ENCODE results near the gene NFILZ. TPM values are rescaled to one million over a fixed set of nuclear protein-coding genes. Genes with fewer than 3 reads are reported as not detected.
A peak's percentile ranks its signal among the peaks of the same experiment; 100 is the strongest.
"Not testable (repeated sequence)": the region's sequence is repeated elsewhere in the genome, so short reads cannot be mapped to it uniquely, and the experiment has no call there.

NFILZ gene
- total RNA-seq, 1 donor from 2014 or later, result not detected

DNA sequence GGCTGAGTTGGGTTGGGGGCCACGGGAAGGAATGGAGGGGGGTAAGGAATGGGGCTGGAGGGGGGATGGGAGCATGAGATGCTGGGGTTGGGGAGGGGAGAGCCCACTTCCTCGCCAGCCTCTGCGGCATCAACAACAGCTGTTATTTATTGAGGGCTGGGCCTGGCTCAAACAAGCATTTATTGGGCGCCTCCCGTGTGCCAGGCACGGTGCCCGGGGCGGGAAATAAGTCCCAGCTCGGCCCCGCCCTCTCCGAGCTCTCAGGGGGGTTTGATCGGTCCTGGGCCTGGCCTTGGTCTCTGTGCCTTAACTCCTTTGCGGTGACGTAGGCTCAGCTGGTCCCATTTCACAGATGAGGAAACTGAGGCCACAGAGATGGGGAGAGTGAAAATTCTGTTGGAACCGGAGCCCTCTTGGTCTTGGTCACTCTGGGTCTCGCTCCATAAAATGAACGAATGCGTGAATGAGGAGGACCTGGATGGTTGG is 19.0 kb upstream of the NFILZ start:
- no peak for DNase-seq (ENCODE audit: low read depth)

DNA sequence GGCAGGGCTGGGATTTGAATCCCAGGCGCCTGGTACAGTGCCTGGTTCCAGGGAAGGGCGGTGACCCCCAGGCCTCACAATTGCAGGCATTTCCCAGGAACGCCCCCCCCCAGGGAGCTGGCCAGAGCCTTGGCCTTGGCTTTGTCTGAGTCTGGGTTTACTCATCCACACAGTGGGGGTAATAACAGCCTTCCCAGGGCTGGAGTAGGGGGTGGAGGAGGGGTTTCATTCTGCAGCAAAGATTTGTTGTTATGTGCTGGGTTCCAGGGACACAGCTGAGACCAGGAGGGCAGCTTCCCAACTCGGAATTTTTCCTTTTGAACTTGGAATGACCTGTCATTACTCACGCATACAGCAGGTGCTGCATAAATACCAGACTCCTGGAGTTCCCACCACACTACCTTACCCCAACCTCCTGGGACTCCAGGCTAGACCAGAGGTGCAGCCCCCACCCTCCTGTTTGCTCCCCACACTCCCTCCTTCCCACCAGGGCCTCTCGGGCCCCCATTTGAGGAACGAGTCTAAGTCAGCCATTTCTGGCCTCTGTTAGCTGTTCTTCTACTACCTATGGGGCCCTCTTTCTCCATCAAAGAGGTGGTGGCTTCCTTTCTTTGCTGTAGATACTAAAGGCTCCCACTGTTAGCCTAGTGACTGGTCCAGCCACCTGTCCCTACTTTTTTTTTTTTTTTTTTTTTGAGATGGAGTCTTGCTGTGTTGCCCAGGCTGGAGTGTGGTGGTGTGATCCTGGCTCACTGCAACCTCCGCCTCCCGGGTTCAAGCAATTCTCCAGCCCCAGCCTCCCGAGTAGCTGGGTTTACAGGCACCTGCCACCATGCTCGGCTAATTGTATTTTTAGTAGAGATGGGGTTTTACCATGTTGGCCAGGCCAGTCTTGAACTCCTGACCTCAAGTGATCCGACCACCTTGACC is 18.3 kb upstream of the NFILZ start:
- DNase-seq (ENCODE audit: low read depth), result peak; percentile 38

DNA sequence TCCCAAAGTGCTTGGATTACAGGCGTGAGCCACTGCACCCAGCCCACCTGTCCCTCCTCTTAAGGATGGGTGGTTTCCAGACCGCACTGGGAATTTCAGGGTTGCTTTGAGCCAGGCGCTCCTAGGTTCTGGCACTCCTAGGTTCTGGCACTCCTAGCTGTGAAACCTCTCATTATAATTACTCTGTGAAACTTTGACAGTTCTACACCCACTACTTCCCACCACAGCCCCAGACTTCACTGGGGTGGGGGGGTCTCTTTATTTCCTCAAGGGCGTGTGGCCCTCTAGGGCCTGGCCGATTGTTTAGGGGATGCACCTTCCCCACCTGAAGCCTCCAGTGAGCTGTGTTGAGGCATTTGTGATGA is 17.6 kb upstream of the NFILZ start:
- DNase-seq (ENCODE audit: low read depth), result no peak

DNA sequence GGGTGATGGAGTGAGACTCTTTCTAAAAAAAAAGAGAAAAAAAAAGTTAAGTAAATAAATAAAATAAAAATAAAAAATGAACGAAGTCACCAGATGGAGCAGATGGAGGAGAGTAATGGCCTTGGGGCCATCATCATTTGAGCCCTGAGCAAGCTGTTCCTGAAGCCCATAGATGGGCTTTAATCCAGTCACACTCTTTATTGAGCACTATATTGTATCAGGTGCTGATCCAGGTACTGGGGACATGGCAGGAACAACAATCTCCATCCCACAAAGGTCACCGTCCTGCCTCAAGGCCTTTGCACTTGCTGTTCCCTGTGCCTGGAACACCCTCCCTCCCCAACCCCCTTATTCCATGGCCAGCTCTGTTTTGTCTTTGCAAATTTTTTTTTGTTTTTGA is 16.0 kb upstream of the NFILZ start:
- DNase-seq (ENCODE audit: low read depth), result no peak

DNA sequence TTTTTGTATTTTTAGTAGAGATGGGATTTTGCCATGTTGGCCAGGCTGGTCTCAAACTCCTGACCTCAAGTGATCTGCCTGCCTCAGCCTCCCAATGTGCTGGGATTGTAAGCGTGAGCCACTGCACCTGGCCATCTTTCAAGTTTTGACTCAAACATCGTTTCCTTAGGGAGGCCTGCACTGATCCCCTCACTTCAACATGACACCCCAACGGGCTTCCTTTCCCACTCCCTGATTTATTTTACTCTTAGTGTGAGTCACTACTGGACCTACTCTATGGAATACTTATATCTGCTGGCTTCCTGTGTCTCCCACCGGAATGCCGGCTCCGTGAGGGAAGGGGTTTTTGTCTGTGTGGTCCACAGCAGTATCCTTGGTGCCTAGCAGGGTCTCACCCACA is 15.4 kb upstream of the NFILZ start:
- DNase-seq (ENCODE audit: low read depth), result no peak

DNA sequence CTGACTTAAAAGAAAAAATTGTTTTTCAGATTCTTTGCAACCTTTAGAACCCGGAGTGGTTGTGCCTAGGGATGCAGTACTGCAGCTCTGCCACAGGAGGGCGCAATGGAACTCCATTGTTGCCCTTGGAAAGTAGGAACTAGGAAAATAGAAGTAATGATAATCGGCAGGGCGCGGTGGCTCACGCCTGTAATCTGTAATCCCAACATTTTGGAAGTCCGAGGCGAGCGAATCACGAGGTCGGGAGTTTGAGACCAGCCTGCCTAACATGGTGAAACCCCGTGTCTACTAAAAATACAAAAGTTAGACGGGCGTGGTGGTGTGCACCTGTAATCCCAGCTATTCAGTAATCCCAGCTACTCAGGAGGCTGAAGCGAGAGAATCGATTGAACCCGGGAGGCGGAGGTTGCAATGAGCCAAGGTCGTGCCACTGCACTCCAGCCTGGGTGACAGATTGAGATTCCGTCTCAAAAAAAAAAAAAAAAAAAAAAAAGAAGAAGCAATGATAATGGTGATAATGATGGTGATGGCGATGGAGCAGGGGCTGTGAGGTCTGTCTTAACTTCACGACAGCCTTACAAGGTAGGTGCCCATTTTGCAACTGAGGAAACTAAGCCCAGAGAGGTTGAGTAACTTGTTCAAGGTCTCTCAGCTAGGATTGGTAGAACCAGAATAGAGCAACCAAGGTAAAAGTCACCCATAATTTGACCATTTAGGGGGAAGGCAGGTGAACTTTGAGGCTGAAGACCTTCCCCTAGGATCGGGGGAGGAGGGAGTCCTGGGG is 14.4 kb upstream of the NFILZ start:
- DNase-seq (ENCODE audit: low read depth), result no peak

DNA sequence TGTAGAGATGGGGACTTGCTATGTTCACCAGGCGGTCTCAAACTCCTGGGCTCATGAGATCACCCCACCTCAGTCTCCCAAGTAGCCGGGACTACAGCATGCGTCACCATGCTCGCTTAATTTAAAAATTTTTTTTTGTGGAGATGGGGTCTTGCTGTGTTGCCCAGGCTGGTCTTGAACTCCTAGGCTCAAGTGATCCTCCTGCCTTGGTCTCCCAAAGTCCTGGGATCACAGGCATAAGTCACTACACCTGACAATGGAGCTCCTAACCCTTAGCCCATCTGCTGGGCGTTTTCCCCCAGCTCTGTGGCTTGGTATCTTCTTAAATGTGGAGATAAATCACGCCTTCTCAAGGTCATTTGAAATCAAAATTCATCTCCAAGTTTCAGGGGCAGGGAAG is 13.6 kb upstream of the NFILZ start:
- no peak for DNase-seq (ENCODE audit: low read depth)

DNA sequence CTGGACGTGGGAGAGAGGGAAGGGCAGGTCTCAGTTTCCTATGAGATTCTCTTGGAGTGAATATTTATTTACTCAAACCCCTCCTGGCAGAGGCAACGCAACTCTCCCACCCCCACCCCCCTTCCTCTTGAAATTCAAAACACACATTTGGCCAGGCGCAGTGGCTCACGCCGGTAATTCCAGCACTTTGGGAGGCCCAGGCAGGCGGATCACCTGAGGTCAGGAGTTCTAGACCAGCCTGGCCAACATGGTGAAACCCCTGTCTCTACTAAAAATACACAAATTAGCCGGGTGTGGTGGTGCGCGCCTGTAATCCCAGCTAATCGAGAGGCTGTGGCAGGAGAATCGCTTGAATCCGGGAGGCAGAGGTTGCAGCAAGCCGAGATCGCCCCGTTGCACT is 13.1 kb upstream of the NFILZ start:
- DNase-seq (ENCODE audit: low read depth), result not testable (repeated sequence)

DNA sequence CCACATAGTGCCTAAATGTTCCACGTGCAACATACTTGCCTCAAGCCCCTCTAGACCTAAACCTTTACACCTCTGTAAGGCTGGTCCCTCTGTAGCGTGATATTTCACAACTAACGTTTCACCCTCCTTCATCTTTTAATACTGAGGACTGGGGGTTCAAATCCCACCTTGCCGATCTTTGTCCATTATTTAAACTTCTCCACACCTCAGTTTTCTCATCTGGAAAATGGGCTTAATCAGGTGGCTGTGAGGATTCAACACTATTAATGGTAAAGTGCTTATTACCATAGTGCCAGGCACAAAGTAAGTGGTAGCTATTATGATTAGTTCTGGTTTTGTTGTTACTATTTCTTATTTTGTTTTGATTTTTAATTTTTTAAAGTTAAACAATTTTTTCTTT is 12.4 kb upstream of the NFILZ start:
- no peak for DNase-seq (ENCODE audit: low read depth)

DNA sequence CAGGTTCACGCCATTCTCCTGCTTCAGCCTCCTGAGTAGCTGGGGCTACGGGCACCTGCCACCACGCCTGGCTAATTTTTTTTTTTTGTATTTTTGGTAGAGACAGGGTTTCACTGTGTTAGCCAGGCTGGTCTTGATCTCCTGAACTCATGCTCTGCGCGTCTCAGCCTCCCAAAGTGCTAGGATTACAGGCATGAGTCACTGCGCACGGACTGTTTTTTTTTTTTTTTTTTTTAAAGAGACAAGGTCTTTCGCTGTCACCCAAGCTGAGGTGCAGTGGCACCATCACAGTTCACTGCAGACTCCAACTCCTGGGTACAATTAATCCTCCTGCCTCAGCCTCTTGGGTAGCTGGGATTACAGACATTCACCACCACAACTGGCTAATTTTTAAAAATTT is 11.7 kb upstream of the NFILZ start:
- DNase-seq (ENCODE audit: low read depth), result no peak

DNA sequence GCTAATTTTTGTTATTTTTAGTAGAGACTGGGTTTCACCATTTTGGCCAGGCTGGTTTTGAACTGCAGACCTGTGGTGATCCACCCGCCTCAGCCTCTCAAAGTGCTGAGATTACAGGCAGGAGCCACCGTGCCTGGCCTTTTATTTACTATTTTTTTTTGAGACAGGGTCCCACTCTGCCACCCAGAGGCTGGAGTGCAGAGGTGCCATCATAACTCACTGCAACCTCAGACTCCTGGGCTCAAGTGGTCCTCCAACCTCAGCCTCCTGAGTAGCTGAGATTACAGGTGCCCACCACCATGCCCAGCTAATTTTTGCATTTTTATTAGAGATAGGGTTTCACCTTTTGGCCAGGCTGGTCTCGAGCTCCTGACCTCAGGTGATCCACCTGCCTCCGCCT is 7.5 kb upstream of the NFILZ start:
- DNase-seq (ENCODE audit: low read depth), result not testable (repeated sequence)

DNA sequence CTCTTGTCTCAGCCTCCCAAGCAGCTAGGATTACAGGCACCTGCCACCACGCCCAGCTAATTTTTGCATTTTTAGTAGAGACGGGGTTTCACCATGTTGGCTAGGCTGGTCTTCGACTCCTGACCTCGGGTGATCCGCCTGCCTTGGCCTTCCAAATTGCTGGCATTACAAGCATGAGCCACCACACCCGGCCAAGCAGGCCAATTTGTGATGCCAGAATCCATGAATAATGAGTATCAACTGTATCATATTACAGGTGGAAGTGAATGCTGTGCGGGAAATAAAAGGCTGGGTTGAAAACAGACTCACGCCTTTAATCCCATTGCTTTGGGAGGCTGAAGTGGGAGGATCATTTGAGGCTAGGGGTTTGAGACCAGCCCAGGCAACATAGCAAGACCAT is 3.6 kb upstream of the NFILZ start:
- no peak for DNase-seq (ENCODE audit: low read depth)

DNA sequence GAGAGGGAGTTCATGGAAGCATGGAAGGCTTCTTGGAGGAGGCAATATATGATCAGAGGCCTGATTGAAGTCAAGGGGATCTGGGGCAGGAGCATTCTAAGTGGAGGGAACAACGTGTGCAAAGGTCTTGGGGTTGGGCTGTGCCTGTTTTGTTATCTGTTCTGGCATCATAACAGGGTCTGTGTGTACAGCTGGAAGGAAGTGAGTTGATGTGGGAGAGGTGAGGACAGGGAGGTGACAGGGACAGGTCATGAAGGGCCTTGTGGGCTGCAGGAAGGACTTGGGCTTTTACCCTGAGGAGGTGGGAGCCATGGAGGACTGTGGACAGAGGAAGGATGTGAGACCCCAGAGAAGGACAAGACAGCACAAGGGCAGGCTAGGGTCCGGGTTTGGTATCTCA is 1.2 kb upstream of the NFILZ start:
- DNase-seq (ENCODE audit: low read depth), result no peak

DNA sequence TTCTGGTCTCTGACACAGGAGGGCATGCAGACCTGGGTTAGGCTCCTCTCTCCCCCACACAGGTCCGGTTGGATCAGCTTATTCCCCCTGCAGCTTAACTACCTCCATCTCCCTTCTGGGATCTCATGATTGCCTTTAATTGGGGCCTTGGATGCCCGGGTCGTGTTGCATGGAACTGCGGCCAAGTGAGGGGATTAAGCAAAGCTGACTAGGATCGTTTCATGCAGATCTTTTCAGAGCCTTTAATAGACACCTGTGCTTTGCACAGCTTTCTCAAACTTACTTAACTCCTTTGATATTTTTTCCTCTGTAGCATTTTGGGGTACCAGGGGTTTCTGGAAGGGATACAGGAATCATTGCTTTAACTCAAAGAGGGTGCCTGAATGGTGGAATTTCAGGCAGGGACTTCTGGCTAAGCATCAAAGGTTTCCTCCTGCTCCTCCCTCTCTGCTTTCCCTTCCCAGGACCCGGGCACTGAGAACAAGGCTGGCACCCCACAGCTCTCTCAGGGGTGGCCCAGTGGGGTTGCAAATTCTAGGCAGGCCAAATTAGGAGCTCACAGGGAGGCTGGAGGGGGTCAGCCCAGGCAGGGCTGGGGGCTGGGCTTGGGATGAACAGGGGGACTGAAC is 477 bp downstream of the NFILZ start:
- no peak for DNase-seq (ENCODE audit: low read depth)

DNA sequence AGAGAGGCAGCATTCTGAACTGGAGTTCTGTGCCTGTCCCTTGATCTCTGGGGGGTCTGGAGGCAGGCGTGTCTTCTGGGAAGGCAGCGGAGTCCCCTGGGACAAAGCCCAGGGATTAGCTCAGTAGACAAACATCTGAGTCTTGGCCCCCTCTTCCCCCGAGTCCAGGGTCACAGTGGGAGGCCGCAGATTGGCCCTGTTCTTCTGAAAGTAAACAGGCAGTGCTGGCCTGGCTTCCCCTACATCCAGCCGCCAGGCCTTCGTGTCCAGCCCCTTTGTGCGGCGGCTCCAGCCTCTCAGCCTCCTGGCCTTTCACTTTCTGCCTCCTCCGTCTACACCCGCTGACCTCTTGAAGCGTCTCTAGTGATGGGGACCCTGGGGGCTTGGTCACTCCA is 989 bp downstream of the NFILZ start:
- no peak for DNase-seq (ENCODE audit: low read depth)

DNA sequence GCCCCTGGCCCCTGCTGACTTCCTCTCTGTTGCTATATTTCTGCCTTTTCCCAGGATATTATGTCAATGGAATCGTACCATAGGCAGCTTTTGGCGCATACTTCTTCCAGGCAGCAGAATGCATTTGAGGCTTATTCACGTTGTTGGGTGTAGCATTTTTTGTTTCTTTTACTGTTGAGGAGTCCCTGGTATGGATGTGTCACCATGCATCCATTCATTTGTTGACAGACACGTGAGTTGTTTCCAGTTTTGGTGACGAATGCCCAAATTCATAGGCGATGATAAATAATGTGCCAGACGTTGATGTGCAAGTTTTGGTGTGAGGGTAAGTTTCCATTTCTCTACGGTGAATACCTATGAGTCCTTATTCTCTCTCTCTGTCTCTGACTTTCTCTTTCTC is 5.0 kb downstream of the NFILZ start:
- DNase-seq (ENCODE audit: low read depth), result no peak

DNA sequence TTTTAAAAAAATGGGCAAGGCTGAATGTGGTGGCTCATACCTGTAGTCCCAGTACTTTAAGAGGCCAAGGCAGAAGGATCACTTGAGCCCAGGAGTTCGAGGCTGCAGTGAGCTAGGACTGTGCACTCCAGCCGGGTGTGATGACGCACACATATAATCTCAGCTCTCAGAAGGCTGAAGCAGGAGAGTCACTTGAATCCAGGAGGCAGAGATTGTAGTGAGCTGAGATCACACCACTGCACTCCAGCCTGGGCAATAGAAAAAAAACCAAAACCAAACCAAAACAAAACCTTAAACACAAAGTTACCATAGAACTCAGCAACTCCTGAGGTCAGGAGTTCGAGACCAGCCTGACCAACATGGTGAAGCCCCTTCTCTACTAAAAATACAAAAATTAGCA is 6.6 kb downstream of the NFILZ start:
- not testable (repeated sequence) for DNase-seq (ENCODE audit: low read depth)

DNA sequence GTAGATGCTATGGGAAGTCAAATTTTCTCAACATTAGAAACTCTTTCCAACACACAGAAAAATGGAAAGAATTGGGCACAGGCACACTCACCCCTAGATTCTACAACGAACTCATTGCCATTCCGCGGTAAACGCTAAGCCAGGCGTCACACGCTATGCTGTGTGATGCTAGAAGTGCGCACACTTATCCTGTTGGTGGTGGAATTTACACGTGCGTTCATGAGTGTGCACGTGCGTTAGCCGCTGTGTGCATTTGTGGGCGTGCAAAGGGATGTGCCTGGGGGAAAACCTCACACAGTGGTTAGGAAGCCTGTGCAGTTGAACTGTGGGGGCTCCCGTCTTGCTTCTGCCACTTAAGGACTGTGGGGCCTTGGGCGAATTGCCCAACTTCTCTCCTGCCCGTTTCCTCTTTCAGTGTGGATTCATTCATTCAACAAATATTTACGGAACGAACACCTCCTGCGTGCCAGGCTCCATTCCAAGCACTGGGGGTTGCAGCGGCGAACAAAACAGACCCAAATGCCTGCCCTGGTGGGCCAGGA is 7.7 kb downstream of the NFILZ start:
- DNase-seq (ENCODE audit: low read depth), result no peak

DNA sequence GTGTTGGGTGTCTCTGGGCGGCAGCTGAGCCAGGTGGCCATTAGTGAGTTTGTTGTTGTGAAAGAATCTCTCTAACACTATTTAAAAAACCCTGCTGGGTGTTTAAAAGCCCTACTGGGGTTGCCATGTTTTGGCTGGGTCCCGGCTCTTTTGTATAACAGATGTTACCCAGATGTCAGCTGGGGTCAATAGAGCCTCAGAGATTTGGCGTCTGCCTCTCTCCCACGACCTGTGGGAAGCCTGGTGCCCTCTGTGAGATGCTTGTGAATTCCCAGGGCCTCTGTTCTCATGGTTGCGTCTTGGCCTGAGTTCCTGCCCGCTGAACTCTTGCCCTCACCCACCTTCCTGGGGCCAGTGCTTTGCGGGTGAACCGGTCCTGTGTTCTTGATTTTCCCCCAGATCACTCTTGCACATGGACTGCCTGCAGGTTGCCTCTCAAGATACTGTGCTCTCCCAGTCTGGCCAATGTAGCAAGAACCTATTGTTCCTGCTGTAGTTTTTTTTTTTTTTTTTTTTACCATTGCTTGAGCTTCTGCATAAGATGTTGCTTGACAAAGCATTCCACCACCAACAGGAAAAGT is 9.5 kb downstream of the NFILZ start:
- DNase-seq (ENCODE audit: low read depth), result no peak

DNA sequence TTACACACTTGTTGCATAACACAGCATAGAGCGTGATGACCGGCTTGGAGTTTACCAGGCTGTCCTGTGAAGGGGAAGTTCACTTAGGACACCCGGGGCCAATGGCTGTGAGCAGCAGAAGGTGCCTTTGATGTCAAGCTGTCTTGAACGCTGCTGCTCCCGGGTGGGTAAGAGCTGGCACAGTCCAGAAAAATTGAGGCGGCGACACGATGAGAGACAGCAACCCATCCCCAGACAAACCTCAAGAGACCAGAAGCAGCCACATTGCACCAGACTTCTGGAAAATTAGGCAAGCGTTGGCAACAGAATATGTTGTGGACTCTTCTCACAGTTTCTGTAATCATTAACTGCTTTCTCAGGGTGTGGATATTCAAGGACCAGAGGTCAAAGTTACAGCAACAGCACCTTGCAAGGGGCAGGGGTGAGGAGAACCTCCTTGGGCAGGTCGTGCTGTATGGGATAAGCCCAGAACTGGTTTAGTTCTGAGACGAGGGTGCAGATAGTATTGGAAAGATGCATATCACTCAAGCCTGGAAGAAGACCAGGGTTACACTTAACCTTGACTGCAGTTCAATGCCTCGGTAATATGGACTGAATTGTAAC is 10.1 kb downstream of the NFILZ start:
- DNase-seq (ENCODE audit: low read depth), result no peak

DNA sequence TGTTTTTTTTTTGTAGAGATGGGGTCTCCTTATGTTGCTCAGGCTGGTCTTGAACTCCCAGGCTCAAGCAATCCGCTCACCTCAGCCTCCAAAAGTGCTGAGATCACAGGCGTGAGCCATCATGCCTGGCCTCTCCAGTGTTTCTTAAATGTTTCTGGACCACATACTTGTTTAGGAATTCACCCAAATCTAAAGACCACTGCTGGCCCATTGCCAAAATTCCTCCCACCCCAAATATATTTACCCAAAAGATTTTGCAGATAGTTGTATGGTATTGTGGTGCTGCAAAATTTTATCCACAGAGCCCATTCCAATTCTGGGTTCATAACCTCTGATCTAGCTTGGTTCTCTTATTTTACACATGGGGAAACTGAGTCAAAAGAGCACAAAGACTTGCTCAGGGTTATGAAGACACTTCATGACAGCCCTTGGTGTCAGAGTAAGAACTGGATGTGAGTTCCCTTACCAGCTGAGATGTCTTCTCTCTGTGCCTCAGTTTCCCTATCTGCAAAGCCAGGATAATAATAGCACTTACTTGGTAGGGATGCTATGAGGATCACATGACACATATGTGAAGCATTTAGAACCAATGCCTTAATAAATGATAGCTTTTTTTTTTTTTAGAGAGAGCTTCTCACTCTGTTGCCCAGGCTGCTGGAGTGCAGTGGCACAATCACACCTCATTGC is 10.9 kb downstream of the NFILZ start:
- no peak for DNase-seq (ENCODE audit: low read depth)

Data from renal cortical epithelial cell (primary cell).